Activated T-cell treated with anti-CD3 and anti-CD28 coated beads, Interleukin-2, amount 50 U/mL, for 72 hours (primary cell): ENCODE measurements around the gene LYRM2. TPM values are rescaled to one million over a fixed set of nuclear protein-coding genes. Genes with fewer than 3 reads are reported as not detected.
A peak's percentile ranks its signal among the peaks of the same experiment; 100 is the strongest.

Source experiments
- ATAC-seq, 2 donors: fragments of 150-1000 bp; cut with Tn5 transposase; replicated peaks in 1 of 2; 2 replicates each; pipeline ENCODE4 v1.10.0; 2021; ENCODE audit warnings: moderate library complexity in 2 of 2, mild to moderate bottlenecking in 1 of 2
- DNase-seq, 2 donors: peaks; one replicate each; pipeline ENCODE4 v3.0.0; 2021 to 2022; ENCODE audit warnings: mixed read lengths in 1 of 2
- H3K27ac Mint-ChIP-seq: one replicate; pipeline ENCODE4 v1.8.0; 2022; ENCODE audit warnings: mild to moderate bottlenecking, moderate library complexity, mixed read lengths
- H3K27me3 Mint-ChIP-seq: one replicate; pipeline ENCODE4 v1.8.0; 2022; ENCODE audit warnings: low read depth, mixed read lengths
- H3K36me3 Mint-ChIP-seq, 2 donors: one replicate each; pipeline ENCODE4 v1.8.0; 2022; ENCODE audit warnings: mixed read lengths in 2 of 2, mild to moderate bottlenecking in 1 of 2; ENCODE audit not compliant: insufficient read depth in 2 of 2
- H3K4me1 Mint-ChIP-seq: one replicate; pipeline ENCODE4 v1.8.0; 2022; ENCODE audit warnings: low read depth, mixed read lengths
- H3K4me3 Mint-ChIP-seq, 2 donors: one replicate each; pipeline ENCODE4 v1.8.0; 2022; ENCODE audit warnings: mild to moderate bottlenecking in 2 of 2, mixed read lengths in 2 of 2, moderate library complexity in 2 of 2
- H3K9me3 Mint-ChIP-seq, 2 donors: one replicate each; pipeline ENCODE4 v1.8.0; 2022; ENCODE audit warnings: mixed read lengths in 2 of 2
- total RNA-seq, 2 donors: library from RNA; stranded (reverse); gene quantifications; one replicate each; pipeline ENCODE4 v1.2.3, GENCODE V29; 2022

Gene LYRM2
- total RNA-seq, 2 donors from 2014 or later = 17.9 to 18.4 TPM

- H3K27me3 Mint-ChIP-seq = no peaks in the 10 kb centered on the region
- no peak overlapping the region for H3K4me3 Mint-ChIP-seq
- no peak overlapping the region for H3K27ac Mint-ChIP-seq
- peaks cover 0 to 2% of the 10 kb centered on the region in 2 donors for H3K9me3 Mint-ChIP-seq
- DNase-seq (no peak), ATAC-seq (no peak)
- H3K36me3 Mint-ChIP-seq = peaks cover 0 to 3% of the 10 kb centered on the region in 2 donors
- H3K4me1 Mint-ChIP-seq = peaks cover 9% of the 10 kb centered on the region
These were observed 36.4 kb downstream of the LYRM2 start for GRCh38 chr6:89602166-89602565.

GRCh38 chr6:89599727-89600126 lies 38.8 kb downstream of the LYRM2 start:
- Mint-ChIP-seq H3K36me3 (peaks cover 1 to 8% of the 10 kb centered on the region in 2 donors), H3K4me1 (peaks cover 33% of the 10 kb centered on the region), H3K9me3 (peaks cover 0 to 8% of the 10 kb centered on the region in 2 donors), H3K27ac (no peak overlapping the region), H3K27me3 (no peaks in the 10 kb centered on the region), H3K4me3 (no peak overlapping the region)
- no peak for ATAC-seq
- no peak for DNase-seq

- H3K4me3 Mint-ChIP-seq = no peak overlapping the region
- H3K9me3 Mint-ChIP-seq = peaks cover 0 to 8% of the 10 kb centered on the region in 2 donors
- peaks cover 34% of the 10 kb centered on the region for H3K4me1 Mint-ChIP-seq
- ATAC-seq (no peak), DNase-seq (no peak)
- no peaks in the 10 kb centered on the region for H3K27me3 Mint-ChIP-seq
- H3K36me3 Mint-ChIP-seq = peaks cover 1 to 8% of the 10 kb centered on the region in 2 donors
- no peak overlapping the region for H3K27ac Mint-ChIP-seq
These were observed 40.6 kb downstream of the LYRM2 start for GRCh38 chr6:89597988-89598387.

- Mint-ChIP-seq H3K27ac (no peak overlapping the region), H3K9me3 (peaks cover 0 to 8% of the 10 kb centered on the region in 2 donors), H3K4me1 (peaks cover 34% of the 10 kb centered on the region), H3K36me3 (peaks cover 1 to 8% of the 10 kb centered on the region in 2 donors), H3K4me3 (no peak overlapping the region), H3K27me3 (no peaks in the 10 kb centered on the region)
- no peak for DNase-seq
- no peak for ATAC-seq
These were observed 41.2 kb downstream of the LYRM2 start for GRCh38 chr6:89597372-89597771.

GRCh38 chr6:89596484-89596883 lies 42.1 kb downstream of the LYRM2 start:
- no peaks in the 10 kb centered on the region for H3K27me3 Mint-ChIP-seq
- ATAC-seq (peak in 1 of 2 donors; percentile 63), DNase-seq (no peak)
- H3K4me3 Mint-ChIP-seq = peak overlapping the region; percentile 18 to 31
- peaks cover 1 to 8% of the 10 kb centered on the region in 2 donors for H3K36me3 Mint-ChIP-seq
- peak overlapping the region; percentile 92 for H3K27ac Mint-ChIP-seq
- H3K4me1 Mint-ChIP-seq = peaks cover 34% of the 10 kb centered on the region
- peaks cover 0 to 8% of the 10 kb centered on the region in 2 donors for H3K9me3 Mint-ChIP-seq

DNA sequence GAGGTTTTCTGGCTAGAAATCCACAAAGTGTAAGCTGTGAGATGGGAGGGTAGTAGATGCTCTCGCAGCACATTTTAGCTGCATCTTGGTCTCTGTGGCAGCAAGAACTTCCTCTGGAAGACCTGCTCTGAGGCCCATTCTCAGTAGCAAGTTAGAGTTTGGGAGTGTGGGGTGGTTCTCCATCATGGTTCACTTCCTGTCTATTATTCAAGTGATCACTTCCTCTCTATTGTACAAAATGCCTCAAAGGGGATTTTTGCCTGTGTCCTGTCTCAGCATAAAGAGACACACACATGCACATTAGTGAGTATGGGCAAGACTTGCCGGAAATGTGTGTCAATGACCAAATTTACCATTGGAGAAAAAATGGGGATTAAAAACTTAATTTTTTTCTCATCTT lies 42.5 kb downstream of the LYRM2 start:
- ATAC-seq = peak; percentile 55 to 82

GRCh38 chr6:89591745-89592144 lies 46.8 kb downstream of the LYRM2 start:
- Mint-ChIP-seq H3K9me3 (peaks cover 0 to 5% of the 10 kb centered on the region in 2 donors), H3K27me3 (no peaks in the 10 kb centered on the region), H3K27ac (no peak overlapping the region), H3K4me1 (peaks cover 21% of the 10 kb centered on the region), H3K4me3 (no peak overlapping the region), H3K36me3 (peaks cover 1 to 5% of the 10 kb centered on the region in 2 donors)
- ATAC-seq (no peak), DNase-seq (no peak)

More for the DNA sequence above, 42.5 kb downstream of the LYRM2 start:
- H3K27me3 Mint-ChIP-seq = no peaks in the 10 kb centered on the region
- H3K36me3 Mint-ChIP-seq = peaks cover 1 to 8% of the 10 kb centered on the region in 2 donors
- peak overlapping the region; percentile 18 to 31 for H3K4me3 Mint-ChIP-seq
- H3K9me3 Mint-ChIP-seq = peaks cover 0 to 8% of the 10 kb centered on the region in 2 donors
- H3K4me1 Mint-ChIP-seq = peaks cover 34% of the 10 kb centered on the region
- peak overlapping the region; percentile 92 for H3K27ac Mint-ChIP-seq
- peak in 1 of 2 donors; percentile 25 for DNase-seq

- Mint-ChIP-seq H3K9me3 (no peaks in the 10 kb centered on the region), H3K27ac (no peak overlapping the region), H3K36me3 (no peaks in the 10 kb centered on the region), H3K4me1 (peaks cover 5% of the 10 kb centered on the region), H3K4me3 (no peak overlapping the region), H3K27me3 (no peaks in the 10 kb centered on the region)
- ATAC-seq (no peak), DNase-seq (no peak)
These were observed 48.4 kb downstream of the LYRM2 start for GRCh38 chr6:89590133-89590532.

DNA sequence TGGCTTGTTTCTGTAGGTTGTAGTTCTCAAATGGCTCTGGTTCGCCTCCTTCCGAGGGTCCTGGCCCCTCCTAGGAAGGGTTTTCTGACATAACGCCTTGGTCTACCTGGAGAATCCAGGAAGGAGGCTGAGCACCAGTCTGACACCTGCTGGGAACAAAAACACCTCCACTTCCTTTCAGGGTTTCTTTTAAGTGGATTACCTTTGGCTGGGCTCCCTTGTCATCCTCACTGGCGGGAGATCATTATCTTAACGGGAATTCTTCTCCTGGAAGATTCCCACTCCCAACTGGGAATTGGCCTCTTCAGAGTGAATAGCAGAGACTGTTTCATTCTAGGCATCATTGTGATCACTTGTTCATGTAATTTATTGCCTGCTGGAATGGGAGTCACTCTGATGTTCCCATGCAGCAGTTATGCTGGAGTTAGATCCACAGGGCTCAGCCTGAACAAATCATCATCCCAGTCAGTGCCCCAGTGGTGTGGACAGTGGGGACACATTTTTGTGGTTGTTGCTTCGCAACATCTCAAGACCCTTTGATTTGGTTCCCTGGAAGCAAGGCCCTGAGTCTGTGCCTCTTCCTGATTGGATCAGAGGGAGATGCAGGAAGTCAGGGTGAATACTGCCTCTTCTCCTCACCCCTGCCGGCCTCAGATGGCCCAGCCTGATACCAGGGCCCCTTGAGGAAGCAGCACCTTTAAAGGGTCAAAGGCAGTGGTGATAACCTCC lies 49.1 kb downstream of the LYRM2 start:
- DNase-seq = no peak
- H3K4me3 Mint-ChIP-seq = no peak overlapping the region
- H3K27ac Mint-ChIP-seq = no peak overlapping the region
- no peak for ATAC-seq
- H3K27me3 Mint-ChIP-seq = no peaks in the 10 kb centered on the region
- no peaks in the 10 kb centered on the region for H3K36me3 Mint-ChIP-seq
- H3K4me1 Mint-ChIP-seq = no peaks in the 10 kb centered on the region
- no peaks in the 10 kb centered on the region for H3K9me3 Mint-ChIP-seq

DNA sequence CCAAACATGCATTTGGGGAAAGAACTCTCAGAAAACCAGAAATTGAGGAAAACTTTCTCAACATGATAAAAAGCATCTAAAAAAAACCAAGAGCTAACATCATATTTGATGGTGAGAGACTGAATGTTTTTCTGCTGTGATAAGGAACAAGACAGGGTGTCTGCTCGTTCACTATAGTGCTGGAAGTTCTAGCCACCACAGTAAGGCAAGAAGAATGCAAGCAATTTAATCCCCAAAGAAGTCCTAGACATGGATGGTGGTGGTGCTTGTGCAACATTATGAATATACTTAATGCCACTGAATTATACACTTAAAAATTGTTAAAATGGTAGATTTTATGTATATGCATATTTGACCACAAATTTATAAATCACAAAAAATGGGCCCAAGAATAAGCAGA lies 53.4 kb downstream of the LYRM2 start:
- ATAC-seq (no peak), DNase-seq (no peak)
- Mint-ChIP-seq H3K4me3 (no peak overlapping the region), H3K27me3 (no peaks in the 10 kb centered on the region), H3K27ac (no peak overlapping the region), H3K4me1 (no peaks in the 10 kb centered on the region), H3K36me3 (no peaks in the 10 kb centered on the region), H3K9me3 (no peaks in the 10 kb centered on the region)

GRCh38 chr6:89584539-89584938 lies 54.0 kb downstream of the LYRM2 start:
- Mint-ChIP-seq H3K9me3 (no peaks in the 10 kb centered on the region), H3K4me3 (no peak overlapping the region), H3K36me3 (no peaks in the 10 kb centered on the region), H3K27me3 (no peaks in the 10 kb centered on the region), H3K27ac (no peak overlapping the region), H3K4me1 (no peaks in the 10 kb centered on the region)
- ATAC-seq (no peak), DNase-seq (no peak)

GRCh38 chr6:89583559-89583958 lies 55.0 kb downstream of the LYRM2 start:
- no peak for ATAC-seq
- no peaks in the 10 kb centered on the region for H3K9me3 Mint-ChIP-seq
- no peaks in the 10 kb centered on the region for H3K36me3 Mint-ChIP-seq
- no peaks in the 10 kb centered on the region for H3K27me3 Mint-ChIP-seq
- H3K4me1 Mint-ChIP-seq = no peaks in the 10 kb centered on the region
- H3K4me3 Mint-ChIP-seq = no peak overlapping the region
- DNase-seq = no peak
- no peak overlapping the region for H3K27ac Mint-ChIP-seq

GRCh38 chr6:89582669-89583325 lies 55.8 kb downstream of the LYRM2 start:
- H3K27me3 Mint-ChIP-seq = no peaks in the 10 kb centered on the region
- no peak overlapping the region for H3K4me3 Mint-ChIP-seq
- H3K9me3 Mint-ChIP-seq = no peaks in the 10 kb centered on the region
- H3K4me1 Mint-ChIP-seq = no peaks in the 10 kb centered on the region
- H3K36me3 Mint-ChIP-seq = no peaks in the 10 kb centered on the region
- ATAC-seq = no peak
- DNase-seq = no peak
- H3K27ac Mint-ChIP-seq = no peak overlapping the region
